Activated CD4-positive, CD25-positive, alpha-beta regulatory T cell treated with anti-CD3 and anti-CD28 coated beads, Interleukin-2, amount 50 U/mL, for 16 hours (primary cell): ENCODE results near the gene LRP5.
"Not testable (repeated sequence)": the region's sequence is repeated elsewhere in the genome, so short reads cannot be mapped to it uniquely, and the experiment has no call there.

Source experiments
- DNase-seq: peaks from one replicate; pipeline ENCODE4 v3.0.0-alpha.2; 2020; ENCODE audit warnings: low read depth, low spot score

Gene LRP5

GRCh38 chr11:68282141-68282860 is 30.1 kb upstream of the LRP5 start:
- no peak for DNase-seq

- no peak for DNase-seq
These were observed 29.5 kb upstream of the LRP5 start for GRCh38 chr11:68282861-68283230.

GRCh38 chr11:68284588-68284987 is 27.8 kb upstream of the LRP5 start:
- DNase-seq: not testable (repeated sequence)

GRCh38 chr11:68287419-68287818 is 25.0 kb upstream of the LRP5 start:
- DNase-seq: no peak

GRCh38 chr11:68289456-68289855 is 22.9 kb upstream of the LRP5 start:
- DNase-seq: no peak

GRCh38 chr11:68293708-68294107 is 18.7 kb upstream of the LRP5 start:
- DNase-seq: no peak

- DNase-seq: no peak
These were observed 17.1 kb upstream of the LRP5 start for GRCh38 chr11:68295271-68295670.

GRCh38 chr11:68295940-68296339 is 16.5 kb upstream of the LRP5 start:
- no peak for DNase-seq

GRCh38 chr11:68296344-68297051 is 15.9 kb upstream of the LRP5 start:
- DNase-seq: no peak

GRCh38 chr11:68297052-68297378 is 15.4 kb upstream of the LRP5 start:
- DNase-seq: no peak

GRCh38 chr11:68297494-68297811 is 14.9 kb upstream of the LRP5 start:
- no peak for DNase-seq

GRCh38 chr11:68297812-68298658 is 14.4 kb upstream of the LRP5 start:
- peak; percentile 44 for DNase-seq

GRCh38 chr11:68298659-68299516 is 13.5 kb upstream of the LRP5 start:
- DNase-seq: no peak

- not testable (repeated sequence) for DNase-seq
These were observed 12.9 kb upstream of the LRP5 start for GRCh38 chr11:68299517-68299879.

- DNase-seq: no peak
These were observed 12.1 kb upstream of the LRP5 start for GRCh38 chr11:68300076-68300830.

GRCh38 chr11:68302256-68302655 is 10.1 kb upstream of the LRP5 start:
- DNase-seq: no peak

- DNase-seq: no peak
These were observed 9.7 kb upstream of the LRP5 start for GRCh38 chr11:68302670-68303069.

- no peak for DNase-seq
These were observed 9.3 kb upstream of the LRP5 start for GRCh38 chr11:68303083-68303482.

GRCh38 chr11:68303982-68304780 is 8.2 kb upstream of the LRP5 start:
- DNase-seq: no peak

GRCh38 chr11:68306636-68307035 is 5.8 kb upstream of the LRP5 start:
- no peak for DNase-seq
